BLaER1 treated with 17β-estradiol and CSF1 and Interleukin-3, amounts not matched to agents 10 nM and 100 nM (cell line): Measurements from ENCODE around the gene PROSER2.
A peak's percentile ranks its signal among the peaks of the same experiment; 100 is the strongest.

Experiments used
- H3K27ac ChIP-seq, 11 experiments: shearing (Covaris generic); formaldehyde crosslinking; 2 replicates each; pipeline ENCODE4 v1.8.1; 2022
- H3K27me3 ChIP-seq, 11 experiments: shearing (Covaris generic); formaldehyde crosslinking; 2 replicates each; pipeline ENCODE4 v1.8.1; 2022
- H3K36me3 ChIP-seq, 11 experiments: shearing (Covaris generic); formaldehyde crosslinking; 2 replicates each; pipeline ENCODE4 v1.8.1; 2022
- H3K4me1 ChIP-seq, 10 experiments: shearing (Covaris generic); formaldehyde crosslinking; 2 replicates each; pipeline ENCODE4 v1.8.1; 2022
- H3K4me2 ChIP-seq, 11 experiments: shearing (Covaris generic); formaldehyde crosslinking; 2 replicates each; pipeline ENCODE4 v1.8.1; 2022
- H3K4me3 ChIP-seq, 10 experiments: shearing (Covaris generic); formaldehyde crosslinking; 2 replicates each; pipeline ENCODE4 v1.8.1; 2022
- H3K9ac ChIP-seq, 11 experiments: shearing (Covaris generic); formaldehyde crosslinking; 2 replicates each; pipeline ENCODE4 v1.8.1; 2022
- H3K9me3 ChIP-seq, 11 experiments: shearing (Covaris generic); formaldehyde crosslinking; replicated peaks in 1 of 11; 2 replicates each; pipeline ENCODE4 v1.8.1; 2022
- H4K20me1 ChIP-seq, 11 experiments: shearing (Covaris generic); formaldehyde crosslinking; 2 replicates each; pipeline ENCODE4 v1.8.1; 2022
- Cebpa-rat ChIP-seq, 11 experiments: shearing (Covaris generic); IDR thresholded peaks; 2 replicates each; pipeline ENCODE4 v1.8.1; 2022

PROSER2 gene, protein sequence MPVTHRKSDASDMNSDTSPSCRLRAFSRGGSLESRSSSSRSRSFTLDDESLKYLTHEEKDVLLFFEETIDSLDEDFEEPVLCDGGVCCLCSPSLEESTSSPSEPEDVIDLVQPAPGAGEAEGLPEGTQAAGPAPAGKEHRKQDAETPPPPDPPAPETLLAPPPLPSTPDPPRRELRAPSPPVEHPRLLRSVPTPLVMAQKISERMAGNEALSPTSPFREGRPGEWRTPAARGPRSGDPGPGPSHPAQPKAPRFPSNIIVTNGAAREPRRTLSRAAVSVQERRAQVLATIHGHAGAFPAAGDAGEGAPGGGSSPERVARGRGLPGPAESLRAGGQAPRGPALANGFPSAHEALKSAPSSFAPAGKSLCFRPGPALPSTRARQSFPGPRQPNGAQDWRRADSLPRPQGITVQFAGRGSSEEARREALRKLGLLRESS

DNA sequence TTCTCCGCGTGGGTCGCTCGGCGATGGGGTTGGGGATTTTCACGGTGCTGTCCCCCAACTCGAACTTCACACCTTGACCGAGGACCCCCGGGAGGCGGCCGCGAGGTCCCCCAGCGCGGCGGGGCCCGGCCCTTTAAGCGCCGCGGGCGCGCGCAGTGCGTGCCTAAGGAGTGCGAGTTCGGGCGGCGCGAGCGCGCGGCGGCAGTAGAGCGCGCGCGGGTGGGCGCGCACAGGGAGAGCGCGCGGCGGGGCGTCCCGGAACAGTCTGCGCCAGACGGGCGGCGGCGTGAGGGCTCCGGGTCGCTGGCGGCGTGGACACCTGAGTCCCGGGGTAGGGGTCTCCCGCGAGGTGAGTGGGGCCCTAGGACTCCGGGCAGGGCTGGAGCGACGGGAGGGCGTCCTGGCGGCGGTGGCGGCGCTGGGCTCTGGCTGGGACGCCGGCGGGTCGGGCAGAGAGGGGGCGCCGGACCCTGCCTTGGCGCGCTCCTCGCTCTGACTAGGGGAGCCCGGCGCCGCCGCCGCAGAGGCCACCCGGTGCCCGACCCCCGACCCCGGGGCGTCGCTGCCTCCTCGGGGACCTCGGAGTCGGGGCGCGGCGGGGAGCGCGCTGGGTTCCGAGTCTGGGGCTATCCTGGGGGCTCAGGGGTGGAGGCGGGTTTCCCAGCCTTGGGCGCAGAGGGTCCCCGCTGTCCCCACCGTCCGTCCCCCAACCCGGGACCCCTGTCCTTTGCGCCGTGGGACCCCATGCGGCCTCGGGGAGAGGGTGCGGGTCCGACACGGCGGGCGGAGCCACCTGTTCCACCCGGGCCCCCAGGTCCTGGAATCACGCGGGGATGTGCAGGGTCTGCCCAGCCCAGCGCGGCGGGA is at the start of gene PROSER2:
Gene PROSER2 (plus strand): TSS at position 235 of the 867 bp plus-strand sequence. CDS start 28,722 bp downstream, outside the sequence.
- no peak for TF ChIP-seq Cebpa-rat (IDR thresholded peaks at IDR 0.05)
- Histone ChIP-seq H4K20me1 (peaks cover 0 to 12% (median 0%) of the 10 kb centered on the region in 11 experiments; a peak in 3 of 22 replicates), H3K27me3 (peaks cover 25 to 46% (median 39%) of the 10 kb centered on the region in 11 experiments), H3K4me3 (peak within 1 kb of the TSS; percentile 79 to 94 (median 88)), H3K4me2 (peak within 1 kb of the TSS; percentile 78 to 99 (median 92)), H3K4me1 (peaks cover 5 to 11% (median 7%) of the 10 kb centered on the region in 10 experiments; a peak in 11 of 20 replicates), H3K27ac (peak within 1 kb of the TSS; percentile 43 to 83 (median 73)), H3K36me3 (no peaks in the 10 kb centered on the region), H3K9ac (peak within 1 kb of the TSS; percentile 76 to 89 (median 85)), H3K9me3 (no peaks in the 10 kb centered on the region)

- no peak overlapping the region for H3K27ac ChIP-seq
- TF ChIP-seq Cebpa-rat (IDR thresholded peaks at IDR 0.05), result no peak
- H3K4me1 ChIP-seq, result no peaks in the 10 kb centered on the region
- H3K4me2 ChIP-seq, result no peak overlapping the region
- H4K20me1 ChIP-seq, result no peaks in the 10 kb centered on the region
- no peak overlapping the region for H3K4me3 ChIP-seq
- peaks cover 0 to 9% (median 4%) of the 10 kb centered on the region in 11 experiments; a peak in 10 of 22 replicates for H3K9me3 ChIP-seq
- H3K9ac ChIP-seq, result no peak overlapping the region
- H3K27me3 ChIP-seq, result no peaks in the 10 kb centered on the region
- H3K36me3 ChIP-seq, result no peaks in the 10 kb centered on the region
Measured at GRCh38 chr10:11773761-11774441, 49.3 kb upstream of the PROSER2 start.

GRCh38 chr10:11775412-11775811 is 47.7 kb upstream of the PROSER2 start:
- Histone ChIP-seq H3K9ac (no peak overlapping the region), H3K27ac (no peak overlapping the region), H4K20me1 (no peaks in the 10 kb centered on the region), H3K9me3 (peaks cover 0 to 14% (median 8%) of the 10 kb centered on the region in 11 experiments; a peak in 11 of 22 replicates), H3K36me3 (no peaks in the 10 kb centered on the region), H3K4me2 (no peak overlapping the region), H3K27me3 (no peaks in the 10 kb centered on the region), H3K4me1 (no peaks in the 10 kb centered on the region), H3K4me3 (no peak overlapping the region)
- TF ChIP-seq Cebpa-rat (IDR thresholded peaks at IDR 0.05), result no peak

GRCh38 chr10:11776080-11776479 is 47.1 kb upstream of the PROSER2 start:
- Histone ChIP-seq H3K4me1 (no peaks in the 10 kb centered on the region), H3K9me3 (peaks cover 0 to 14% (median 8%) of the 10 kb centered on the region in 11 experiments; a peak in 11 of 22 replicates), H3K4me2 (no peak overlapping the region), H4K20me1 (no peaks in the 10 kb centered on the region), H3K9ac (no peak overlapping the region), H3K4me3 (no peak overlapping the region), H3K27ac (no peak overlapping the region), H3K36me3 (no peaks in the 10 kb centered on the region), H3K27me3 (no peaks in the 10 kb centered on the region)
- no peak for TF ChIP-seq Cebpa-rat (IDR thresholded peaks at IDR 0.05)

DNA sequence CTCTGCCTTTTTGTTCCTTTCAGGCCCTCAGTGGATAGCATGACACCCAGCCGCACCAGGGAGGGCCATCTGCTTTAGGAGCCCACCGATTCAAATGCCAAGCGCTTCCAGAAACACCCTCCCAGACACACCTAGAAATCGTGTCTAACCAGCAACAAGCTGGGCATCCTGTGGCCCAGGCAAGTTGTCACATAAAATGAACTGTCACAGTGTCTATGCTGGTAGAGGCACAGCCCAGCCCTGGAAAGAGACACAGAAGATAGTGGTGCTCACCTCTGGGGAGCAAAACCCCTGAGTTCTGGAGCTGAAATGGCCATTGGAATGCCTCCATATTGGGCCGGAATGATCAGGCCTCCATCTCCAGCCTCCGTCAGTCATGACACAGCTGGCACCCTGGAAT is 42.0 kb upstream of the PROSER2 start:
- Histone ChIP-seq H3K9ac (no peak overlapping the region), H3K4me1 (no peaks in the 10 kb centered on the region), H3K27ac (no peak overlapping the region), H3K4me2 (no peak overlapping the region), H3K27me3 (no peaks in the 10 kb centered on the region), H3K36me3 (no peaks in the 10 kb centered on the region), H4K20me1 (no peaks in the 10 kb centered on the region), H3K9me3 (peaks cover 0 to 14% (median 8%) of the 10 kb centered on the region in 11 experiments; a peak in 11 of 22 replicates), H3K4me3 (no peak overlapping the region)
- TF ChIP-seq Cebpa-rat (IDR thresholded peaks at IDR 0.05), result no peak

DNA sequence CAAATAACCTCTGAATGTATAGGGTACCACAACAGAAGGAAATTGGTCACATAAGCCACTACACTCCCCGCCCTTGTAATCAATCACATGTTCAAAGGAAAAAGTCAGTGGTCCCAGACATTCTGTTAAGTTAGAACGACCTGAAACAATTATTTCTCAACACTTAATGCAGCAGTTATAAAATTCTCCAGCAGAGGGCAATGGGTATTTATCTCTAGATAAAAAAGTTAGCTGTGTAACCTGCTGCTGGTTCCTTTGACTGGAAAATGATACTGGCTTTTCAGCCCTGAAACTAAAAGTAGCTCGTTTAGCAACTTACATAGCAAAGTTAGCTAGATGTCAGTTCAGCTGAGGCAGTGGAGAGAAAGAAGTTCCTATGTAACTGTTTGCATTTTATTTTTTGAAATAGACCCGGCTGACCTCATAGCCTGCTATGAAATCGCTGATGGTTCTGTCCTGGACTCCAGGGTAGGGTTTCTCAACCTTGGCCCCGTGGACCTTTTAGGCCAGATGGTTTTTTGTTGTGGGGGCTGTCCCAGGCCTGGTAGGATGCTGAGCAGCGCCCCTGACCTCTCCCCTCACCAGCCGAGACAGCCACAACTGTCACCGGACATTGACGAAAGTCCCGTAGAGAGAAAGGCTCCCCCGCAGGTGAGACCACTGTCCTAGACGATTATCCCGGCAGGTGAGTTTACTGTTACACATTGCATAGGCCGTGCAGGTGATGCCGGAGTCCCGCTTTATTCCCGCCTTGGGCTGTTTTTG is 40.2 kb upstream of the PROSER2 start:
- Histone ChIP-seq H3K4me1 (no peaks in the 10 kb centered on the region), H3K9ac (no peak overlapping the region), H3K27me3 (no peaks in the 10 kb centered on the region), H3K36me3 (no peaks in the 10 kb centered on the region), H3K27ac (no peak overlapping the region), H3K9me3 (peaks cover 0 to 14% (median 8%) of the 10 kb centered on the region in 11 experiments; a peak in 11 of 22 replicates), H3K4me2 (no peak overlapping the region), H3K4me3 (no peak overlapping the region), H4K20me1 (no peaks in the 10 kb centered on the region)
- no peak; a peak in 1 of 22 replicates for TF ChIP-seq Cebpa-rat (IDR thresholded peaks at IDR 0.05)

DNA sequence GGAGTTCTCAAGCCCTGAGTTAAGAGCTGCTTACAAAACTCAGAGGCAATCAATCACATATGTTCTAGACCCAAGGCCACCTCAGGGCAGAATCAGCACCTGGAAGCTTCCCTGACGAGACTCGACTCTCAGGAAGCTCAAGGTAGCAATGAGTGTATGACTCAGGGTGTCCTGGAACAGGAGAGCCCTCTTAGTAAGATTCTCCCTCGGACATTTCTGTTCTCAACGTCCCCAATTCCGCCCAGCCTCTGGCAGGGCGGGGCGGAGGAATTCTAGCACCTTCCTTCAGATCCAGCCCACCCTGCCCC is 39.6 kb upstream of the PROSER2 start:
- H3K4me1 ChIP-seq, result no peaks in the 10 kb centered on the region
- H4K20me1 ChIP-seq, result no peaks in the 10 kb centered on the region
- no peak overlapping the region for H3K27ac ChIP-seq
- no peak overlapping the region for H3K4me3 ChIP-seq
- H3K4me2 ChIP-seq, result no peak overlapping the region
- no peaks in the 10 kb centered on the region for H3K27me3 ChIP-seq
- H3K9me3 ChIP-seq, result peaks cover 0 to 10% (median 8%) of the 10 kb centered on the region in 11 experiments; a peak in 11 of 22 replicates
- no peak for TF ChIP-seq Cebpa-rat (IDR thresholded peaks at IDR 0.05)
- no peak overlapping the region for H3K9ac ChIP-seq
- no peaks in the 10 kb centered on the region for H3K36me3 ChIP-seq

GRCh38 chr10:11787374-11787773 is 35.8 kb upstream of the PROSER2 start:
- Histone ChIP-seq H3K9ac (no peak overlapping the region), H3K9me3 (no peaks in the 10 kb centered on the region), H4K20me1 (no peaks in the 10 kb centered on the region), H3K36me3 (no peaks in the 10 kb centered on the region), H3K4me3 (no peak overlapping the region), H3K4me1 (no peaks in the 10 kb centered on the region), H3K27me3 (no peaks in the 10 kb centered on the region), H3K27ac (no peak overlapping the region), H3K4me2 (no peak overlapping the region)
- no peak for TF ChIP-seq Cebpa-rat (IDR thresholded peaks at IDR 0.05)
